Mucosa of rectum (tissue), 2 donors: ENCODE results near the gene SLCO4C1.

Experiments used
- H3K27ac ChIP-seq, 2 donors: one replicate each; pipeline ENCODE4 v1.7.0; 2013; ENCODE audit warnings: inconsistent platforms in 2 of 2, low read depth in 2 of 2, low read length in 2 of 2
- H3K27me3 ChIP-seq, 2 donors: one replicate each; pipeline ENCODE4 v1.7.0; 2013; ENCODE audit warnings: low read length in 2 of 2; ENCODE audit not compliant: control insufficient read depth in 2 of 2, insufficient read depth in 2 of 2
- H3K36me3 ChIP-seq, 2 donors: one replicate each; pipeline ENCODE4 v1.7.0; 2013; ENCODE audit warnings: low read length in 2 of 2; ENCODE audit not compliant: control insufficient read depth in 2 of 2, insufficient read depth in 2 of 2
- H3K4me1 ChIP-seq, 2 donors: one replicate each; pipeline ENCODE4 v1.7.0; 2013; ENCODE audit warnings: low read length in 2 of 2, mild to moderate bottlenecking in 1 of 2; ENCODE audit not compliant: control insufficient read depth in 2 of 2, insufficient read depth in 2 of 2
- H3K4me3 ChIP-seq, 2 donors: one replicate each; pipeline ENCODE4 v1.7.0; 2013; ENCODE audit warnings: low read length in 2 of 2
- H3K9ac ChIP-seq, 2 donors: one replicate each; pipeline ENCODE4 v1.7.0; 2013; ENCODE audit warnings: low read length in 2 of 2, low read depth in 1 of 2, mild to moderate bottlenecking in 1 of 2
- H3K9me3 ChIP-seq, 2 donors: one replicate each; pipeline ENCODE4 v1.7.0; 2013; ENCODE audit warnings: low read length in 2 of 2; ENCODE audit not compliant: control insufficient read depth in 2 of 2
- donor health status: healthy.
- donor health status: Normal muscosa, but diverticular disease.

The SLCO4C1 gene

DNA sequence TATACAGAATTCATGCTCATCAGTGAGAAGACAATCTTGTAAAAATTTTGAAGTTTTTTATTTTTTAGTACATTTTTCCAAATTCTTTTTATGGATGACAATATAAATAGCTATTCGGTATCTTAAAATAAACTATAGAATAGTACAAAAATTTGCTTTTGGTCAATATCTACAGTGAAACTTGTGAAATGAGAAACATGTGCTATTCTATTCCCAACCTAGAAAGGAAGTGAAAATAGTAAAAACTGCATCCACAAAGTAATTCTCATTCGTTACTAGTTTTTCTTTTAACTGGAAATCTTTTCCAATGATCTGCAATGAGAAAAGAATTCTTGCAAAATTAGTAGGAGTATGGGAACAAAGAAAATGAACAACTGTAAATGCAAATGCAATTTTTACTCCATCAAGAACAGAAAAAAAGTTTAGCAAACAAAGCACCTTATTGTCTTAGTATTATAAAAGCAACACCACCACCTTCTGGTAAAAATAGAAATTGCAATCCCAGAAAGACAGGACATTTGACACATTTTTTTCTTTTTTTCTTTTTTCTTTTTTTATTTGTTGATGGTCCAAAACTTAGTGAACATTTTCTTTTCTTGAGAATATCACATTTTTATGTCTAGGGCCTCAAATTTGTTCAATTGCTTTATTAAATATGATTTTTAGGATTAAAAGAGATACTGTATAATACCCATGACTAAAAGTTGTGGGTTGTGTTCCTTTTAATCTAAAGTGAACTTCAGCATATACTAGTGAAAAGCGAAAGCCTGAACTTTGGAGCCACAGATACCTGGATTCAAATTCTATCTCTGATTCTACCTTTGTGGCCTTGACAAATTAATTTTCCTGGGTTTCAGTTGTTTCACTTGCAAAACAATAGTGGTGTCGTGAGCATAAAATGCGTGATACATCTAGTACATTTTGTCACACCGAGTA, 72.3 kb downstream of the SLCO4C1 start:
- Histone ChIP-seq H3K9me3 (peaks cover 0 to 4% of the 10 kb centered on the region in 2 donors), H3K36me3 (no peaks in the 10 kb centered on the region)

DNA sequence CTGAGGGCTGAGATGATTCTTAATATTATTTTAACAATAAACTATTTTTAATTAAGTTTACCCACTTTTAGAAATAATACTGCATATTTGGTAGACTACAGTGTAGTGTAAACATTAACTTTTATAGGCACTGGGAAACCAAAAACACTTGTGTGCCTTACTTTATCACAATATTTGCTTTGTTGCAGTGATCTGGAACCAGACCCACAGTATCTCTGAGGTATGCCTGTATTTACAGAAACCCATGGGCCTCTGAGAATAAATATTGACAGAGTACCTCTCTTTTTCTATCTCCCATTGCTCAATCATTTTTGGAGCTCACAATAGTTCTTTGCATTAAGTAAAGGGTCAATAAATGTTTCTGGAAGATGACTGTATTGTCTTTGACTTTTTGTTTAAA, 73.3 kb downstream of the SLCO4C1 start:
- no peak overlapping the region for H3K4me3 ChIP-seq
- no peak overlapping the region for H3K9ac ChIP-seq
- H3K27ac ChIP-seq, result no peak overlapping the region
- H3K27me3 ChIP-seq, result no peaks in the 10 kb centered on the region
- H3K36me3 ChIP-seq, result no peaks in the 10 kb centered on the region
- peaks cover 0 to 5% of the 10 kb centered on the region in 2 donors for H3K4me1 ChIP-seq
- H3K9me3 ChIP-seq, result peaks cover 0 to 4% of the 10 kb centered on the region in 2 donors

More for the DNA sequence above, 72.3 kb downstream of the SLCO4C1 start:
- Histone ChIP-seq H3K4me1 (no peaks in the 10 kb centered on the region), H3K9ac (no peak overlapping the region), H3K4me3 (no peak overlapping the region), H3K27me3 (no peaks in the 10 kb centered on the region), H3K27ac (no peak overlapping the region)

DNA sequence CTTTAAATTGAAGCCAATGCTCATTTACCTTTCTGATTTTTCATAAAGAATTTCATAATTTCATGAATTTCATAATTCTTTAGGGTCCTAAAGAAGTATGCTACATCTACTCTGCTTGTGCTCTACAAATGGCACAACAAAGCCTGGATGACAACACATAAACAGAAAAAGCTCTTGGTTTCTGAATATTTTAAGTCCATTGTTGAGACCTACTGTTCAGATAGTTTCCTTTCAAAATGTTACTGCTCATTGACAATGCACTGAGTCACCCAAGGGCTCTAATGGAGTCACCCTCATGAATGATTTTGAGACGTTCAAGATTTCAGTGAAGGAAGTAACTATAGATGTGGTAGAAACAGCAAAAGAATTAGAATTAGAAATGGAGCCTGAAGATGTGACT, 74.1 kb downstream of the SLCO4C1 start:
- Histone ChIP-seq H3K27ac (no peak overlapping the region), H3K27me3 (no peaks in the 10 kb centered on the region), H3K4me3 (no peak overlapping the region), H3K9ac (no peak overlapping the region), H3K4me1 (peaks cover 0 to 10% of the 10 kb centered on the region in 2 donors), H3K36me3 (no peaks in the 10 kb centered on the region), H3K9me3 (peaks cover 0 to 4% of the 10 kb centered on the region in 2 donors)

DNA sequence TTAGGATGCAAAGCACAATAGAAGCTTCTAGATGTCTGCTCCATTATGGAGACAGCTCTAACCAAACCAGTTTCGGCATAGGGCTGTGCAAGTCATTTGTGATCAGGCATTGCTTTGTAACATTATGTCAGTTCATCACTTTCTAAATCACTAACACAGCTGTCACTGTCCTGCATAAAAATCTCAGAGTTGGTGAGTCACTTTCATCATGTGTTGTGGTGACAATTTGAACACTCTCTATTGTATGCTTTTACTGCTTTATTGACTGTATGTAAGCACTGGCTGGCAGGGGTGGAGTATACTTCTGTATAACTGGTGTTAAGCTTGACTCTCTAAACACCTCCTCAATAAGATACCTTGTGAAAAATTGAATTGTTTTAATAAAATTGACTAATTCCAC, 77.9 kb downstream of the SLCO4C1 start:
- Histone ChIP-seq H3K36me3 (no peaks in the 10 kb centered on the region), H3K9me3 (peaks cover 0 to 4% of the 10 kb centered on the region in 2 donors), H3K4me3 (no peak overlapping the region), H3K27ac (no peak overlapping the region), H3K9ac (no peak overlapping the region), H3K27me3 (no peaks in the 10 kb centered on the region), H3K4me1 (peaks cover 0 to 13% of the 10 kb centered on the region in 2 donors)

DNA sequence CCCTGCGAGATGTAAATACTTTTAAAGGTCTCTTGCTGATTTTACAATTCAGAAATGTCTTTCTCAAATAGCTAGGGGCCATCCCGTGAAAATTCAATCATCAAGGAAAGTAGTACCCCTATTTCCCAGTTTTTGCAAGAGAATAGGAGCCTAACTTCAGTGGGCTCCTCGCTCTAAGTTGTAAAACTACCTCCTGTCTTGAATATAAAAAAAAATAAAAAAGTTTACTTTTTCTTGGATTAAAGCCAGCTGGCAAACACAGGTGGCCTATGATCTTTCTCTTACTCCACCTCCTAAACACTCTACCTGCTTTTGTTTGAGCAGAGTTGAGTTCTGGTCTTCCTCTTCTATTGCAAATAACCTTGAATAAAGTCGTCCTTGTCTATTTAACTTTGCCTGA, 79.4 kb downstream of the SLCO4C1 start:
- Histone ChIP-seq H3K27me3 (no peaks in the 10 kb centered on the region), H3K27ac (no peak overlapping the region), H3K4me1 (peaks cover 0 to 13% of the 10 kb centered on the region in 2 donors), H3K4me3 (no peak overlapping the region), H3K9me3 (peaks cover 0 to under 1% of the 10 kb centered on the region in 2 donors), H3K36me3 (no peaks in the 10 kb centered on the region), H3K9ac (no peak overlapping the region)

DNA sequence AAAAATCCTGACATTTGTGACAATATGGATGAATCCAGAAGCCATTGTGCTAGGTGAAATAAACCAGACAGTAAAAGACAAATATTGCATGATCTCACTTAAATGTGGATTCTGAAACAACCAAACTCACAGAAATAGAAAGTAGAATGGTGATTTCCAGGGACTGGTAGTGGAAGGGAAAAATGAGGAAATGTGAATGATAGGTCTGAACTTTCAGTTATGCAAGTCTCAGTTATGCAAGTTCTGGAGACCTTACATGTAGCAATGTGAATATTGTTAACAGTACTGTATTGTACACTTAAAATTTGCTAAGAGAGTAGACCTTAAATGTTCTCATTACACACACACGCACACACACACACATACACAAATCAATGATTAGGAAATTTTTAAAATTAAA, 84.9 kb downstream of the SLCO4C1 start:
- Histone ChIP-seq H3K27me3 (no peaks in the 10 kb centered on the region), H3K9ac (no peak overlapping the region), H3K4me3 (no peak overlapping the region), H3K4me1 (peaks cover 0 to 3% of the 10 kb centered on the region in 2 donors), H3K27ac (no peak overlapping the region), H3K9me3 (no peaks in the 10 kb centered on the region), H3K36me3 (no peaks in the 10 kb centered on the region)

DNA sequence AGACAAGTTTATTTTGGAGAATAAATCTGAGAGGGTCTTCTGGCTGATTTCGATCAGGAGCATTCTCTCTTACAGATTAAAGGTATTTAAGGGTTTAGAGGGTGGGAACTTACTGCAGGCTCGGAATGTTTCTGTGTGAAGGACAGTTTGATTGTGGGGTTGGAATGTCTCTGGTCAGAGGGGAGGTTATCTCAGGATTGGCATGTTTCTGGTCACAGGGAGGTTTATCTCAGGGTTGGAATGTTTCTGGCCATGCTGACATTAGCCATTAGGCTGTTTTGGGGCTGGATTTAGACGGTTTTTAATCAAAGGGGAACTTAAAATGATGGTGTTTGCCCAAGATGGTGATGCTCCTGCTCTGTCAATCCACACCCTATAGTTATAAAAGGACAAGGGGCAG, 95.2 kb downstream of the SLCO4C1 start:
- Histone ChIP-seq H3K4me3 (no peak overlapping the region), H3K4me1 (no peaks in the 10 kb centered on the region)

DNA sequence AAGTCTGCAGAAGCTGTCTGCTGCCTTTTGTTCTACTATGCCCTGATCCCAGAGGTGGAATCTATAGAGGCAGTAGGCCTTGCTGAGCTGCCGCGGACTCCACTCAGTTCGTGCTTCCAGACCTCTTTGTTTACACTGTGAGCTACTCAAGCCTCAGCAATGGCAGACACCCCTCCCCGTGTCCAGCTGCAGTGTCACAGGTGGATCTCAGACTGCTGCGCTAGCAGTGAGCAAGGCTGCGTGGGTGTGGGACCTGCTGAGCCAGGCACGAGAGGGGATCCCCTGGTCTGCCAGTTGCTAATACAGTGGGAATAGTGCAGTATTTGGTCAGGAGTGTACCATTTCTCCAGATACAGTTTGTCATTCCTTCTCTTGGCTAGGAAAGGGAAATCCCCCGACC, 99.6 kb downstream of the SLCO4C1 start:
- H3K4me3 ChIP-seq, result no peak overlapping the region
- H3K9ac ChIP-seq, result no peak overlapping the region
- no peak overlapping the region for H3K27ac ChIP-seq
- H3K4me1 ChIP-seq, result no peaks in the 10 kb centered on the region
- no peaks in the 10 kb centered on the region for H3K9me3 ChIP-seq
- H3K27me3 ChIP-seq, result no peaks in the 10 kb centered on the region
- no peaks in the 10 kb centered on the region for H3K36me3 ChIP-seq

More for the DNA sequence above, 95.2 kb downstream of the SLCO4C1 start:
- Histone ChIP-seq H3K36me3 (no peaks in the 10 kb centered on the region), H3K27me3 (no peaks in the 10 kb centered on the region), H3K27ac (no peak overlapping the region), H3K9ac (no peak overlapping the region), H3K9me3 (no peaks in the 10 kb centered on the region)
